ENCODE measurements around the gene C12orf56.
"Not testable (repeated sequence)": the region's sequence is repeated elsewhere in the genome, so short reads cannot be mapped to it uniquely, and the experiment has no call there.

Gene C12orf56

GRCh38 chr12:64319540-64320225, 70.9 kb downstream of the C12orf56 start:
- H3K27me3 Mint-ChIP-seq, result peaks cover 12 to 19% of the 10 kb centered on the region in 2 donors
- H3K4me1 Mint-ChIP-seq (ENCODE audit: low read depth in 2 of 2); ATAC-seq (replicated peaks); H3K27ac Mint-ChIP-seq; H3K9me3 Mint-ChIP-seq; H3K36me3 Mint-ChIP-seq (ENCODE audit: insufficient read depth); DNase-seq; H3K4me3 Mint-ChIP-seq: not testable (repeated sequence)

- ATAC-seq (replicated peaks), result no peak
- Mint-ChIP-seq H3K27me3 (peaks cover 12 to 19% of the 10 kb centered on the region in 2 donors), H3K27ac (no peak overlapping the region)
These were observed 72.0 kb downstream of the C12orf56 start for GRCh38 chr12:64318605-64319004.

GRCh38 chr12:64311877-64312276, 78.7 kb downstream of the C12orf56 start:
- ATAC-seq (replicated peaks) (no peak), DNase-seq (no peak)
- Mint-ChIP-seq H3K36me3 (ENCODE audit: insufficient read depth) (peaks cover 2% of the 10 kb centered on the region), H3K27ac (no peak overlapping the region), H3K4me3 (no peak overlapping the region), H3K27me3 (no peaks in the 10 kb centered on the region), H3K4me1 (ENCODE audit: low read depth in 2 of 2) (no peaks in the 10 kb centered on the region), H3K9me3 (no peaks in the 10 kb centered on the region)

More at GRCh38 chr12:64318605-64319004, 72.0 kb downstream of the C12orf56 start:
- H3K9me3 Mint-ChIP-seq, result no peaks in the 10 kb centered on the region
- H3K36me3 Mint-ChIP-seq (ENCODE audit: insufficient read depth), result no peaks in the 10 kb centered on the region
- H3K4me3 Mint-ChIP-seq, result no peak overlapping the region
- DNase-seq, result no peak
- no peaks in the 10 kb centered on the region for H3K4me1 Mint-ChIP-seq (ENCODE audit: low read depth in 2 of 2)

GRCh38 chr12:64304571-64304970, 86.0 kb downstream of the C12orf56 start:
- Mint-ChIP-seq H3K27me3 (peaks cover 27 to 31% of the 10 kb centered on the region in 2 donors), H3K36me3 (ENCODE audit: insufficient read depth) (peaks cover 2% of the 10 kb centered on the region), H3K9me3 (no peaks in the 10 kb centered on the region), H3K27ac (no peak overlapping the region), H3K4me3 (no peak overlapping the region), H3K4me1 (ENCODE audit: low read depth in 2 of 2) (no peaks in the 10 kb centered on the region)
- ATAC-seq (replicated peaks), result no peak
- no peak for DNase-seq

- Mint-ChIP-seq H3K9me3 (no peaks in the 10 kb centered on the region), H3K4me1 (ENCODE audit: low read depth in 2 of 2) (no peaks in the 10 kb centered on the region), H3K4me3 (no peak overlapping the region), H3K27me3 (peaks cover 39 to 56% of the 10 kb centered on the region in 2 donors), H3K27ac (no peak overlapping the region), H3K36me3 (ENCODE audit: insufficient read depth) (no peaks in the 10 kb centered on the region)
- DNase-seq (no peak), ATAC-seq (replicated peaks) (no peak)
These were observed 90.9 kb downstream of the C12orf56 start for GRCh38 chr12:64299628-64300027.

GRCh38 chr12:64296301-64296700, 94.3 kb downstream of the C12orf56 start:
- H3K4me3 Mint-ChIP-seq, result no peak overlapping the region
- ATAC-seq (replicated peaks) (no peak), DNase-seq (no peak)
- peaks cover 42 to 51% of the 10 kb centered on the region in 2 donors for H3K27me3 Mint-ChIP-seq
- H3K9me3 Mint-ChIP-seq, result no peaks in the 10 kb centered on the region
- no peak overlapping the region for H3K27ac Mint-ChIP-seq
- no peaks in the 10 kb centered on the region for H3K36me3 Mint-ChIP-seq (ENCODE audit: insufficient read depth)
- H3K4me1 Mint-ChIP-seq (ENCODE audit: low read depth in 2 of 2), result no peaks in the 10 kb centered on the region

GRCh38 chr12:64293654-64294364, 96.7 kb downstream of the C12orf56 start:
- no peak for DNase-seq
- H3K27ac Mint-ChIP-seq, result no peak overlapping the region
- no peaks in the 10 kb centered on the region for H3K4me1 Mint-ChIP-seq (ENCODE audit: low read depth in 2 of 2)
- H3K27me3 Mint-ChIP-seq, result peaks cover 18 to 28% of the 10 kb centered on the region in 2 donors
- H3K9me3 Mint-ChIP-seq, result no peaks in the 10 kb centered on the region
- no peaks in the 10 kb centered on the region for H3K36me3 Mint-ChIP-seq (ENCODE audit: insufficient read depth)
- no peak overlapping the region for H3K4me3 Mint-ChIP-seq
- ATAC-seq (replicated peaks), result no peak

- not testable (repeated sequence) for DNase-seq; H3K27ac Mint-ChIP-seq; H3K36me3 Mint-ChIP-seq (ENCODE audit: insufficient read depth); ATAC-seq (replicated peaks); H3K4me1 Mint-ChIP-seq (ENCODE audit: low read depth in 2 of 2); H3K4me3 Mint-ChIP-seq; H3K9me3 Mint-ChIP-seq
- H3K27me3 Mint-ChIP-seq, result peaks cover 12 to 21% of the 10 kb centered on the region in 2 donors
These were observed 97.4 kb downstream of the C12orf56 start for GRCh38 chr12:64293174-64293573.

- Mint-ChIP-seq H3K27ac (no peak overlapping the region), H3K9me3 (no peaks in the 10 kb centered on the region), H3K4me3 (no peak overlapping the region), H3K27me3 (peaks cover 6% of the 10 kb centered on the region in 2 donors), H3K36me3 (ENCODE audit: insufficient read depth) (no peaks in the 10 kb centered on the region), H3K4me1 (ENCODE audit: low read depth in 2 of 2) (no peaks in the 10 kb centered on the region)
- ATAC-seq (replicated peaks) (no peak), DNase-seq (no peak)
These were observed 104.0 kb downstream of the C12orf56 start for GRCh38 chr12:64286521-64286920.

- Mint-ChIP-seq H3K9me3 (no peaks in the 10 kb centered on the region), H3K27me3 (peaks cover 7 to 9% of the 10 kb centered on the region in 2 donors), H3K36me3 (ENCODE audit: insufficient read depth) (no peaks in the 10 kb centered on the region), H3K4me3 (no peak overlapping the region), H3K27ac (no peak overlapping the region), H3K4me1 (ENCODE audit: low read depth in 2 of 2) (no peaks in the 10 kb centered on the region)
- ATAC-seq (replicated peaks), result no peak
- DNase-seq, result no peak
These were observed 106.3 kb downstream of the C12orf56 start for GRCh38 chr12:64284256-64284655.

GRCh38 chr12:64278421-64278820, 112.1 kb downstream of the C12orf56 start:
- no peaks in the 10 kb centered on the region for H3K36me3 Mint-ChIP-seq (ENCODE audit: insufficient read depth)
- no peaks in the 10 kb centered on the region for H3K9me3 Mint-ChIP-seq
- no peak for ATAC-seq (replicated peaks)
- H3K27me3 Mint-ChIP-seq, result peaks cover 13 to 28% of the 10 kb centered on the region in 2 donors
- no peaks in the 10 kb centered on the region for H3K4me1 Mint-ChIP-seq (ENCODE audit: low read depth in 2 of 2)
- no peak overlapping the region for H3K4me3 Mint-ChIP-seq
- H3K27ac Mint-ChIP-seq, result no peak overlapping the region
- DNase-seq, result no peak

GRCh38 chr12:64273527-64274403, 116.8 kb downstream of the C12orf56 start:
- Mint-ChIP-seq H3K27me3 (peaks cover 5 to 25% of the 10 kb centered on the region in 2 donors), H3K36me3 (ENCODE audit: insufficient read depth) (no peaks in the 10 kb centered on the region), H3K27ac (no peak overlapping the region), H3K4me1 (ENCODE audit: low read depth in 2 of 2) (no peaks in the 10 kb centered on the region), H3K4me3 (no peak overlapping the region), H3K9me3 (no peaks in the 10 kb centered on the region)
- ATAC-seq (replicated peaks), result peak; percentile 31
- DNase-seq, result no peak

GRCh38 chr12:64270411-64270810, 120.1 kb downstream of the C12orf56 start:
- no peak overlapping the region for H3K4me3 Mint-ChIP-seq

More at GRCh38 chr12:64270411-64270810, 120.1 kb downstream of the C12orf56 start:
- Mint-ChIP-seq H3K4me1 (ENCODE audit: low read depth in 2 of 2) (no peaks in the 10 kb centered on the region), H3K27ac (no peak overlapping the region), H3K9me3 (no peaks in the 10 kb centered on the region), H3K36me3 (ENCODE audit: insufficient read depth) (no peaks in the 10 kb centered on the region), H3K27me3 (peaks cover 16 to 36% of the 10 kb centered on the region in 2 donors)
- no peak for ATAC-seq (replicated peaks)
- no peak for DNase-seq

Data from effector memory CD8-positive, alpha-beta T cell (primary cell).